ENCODE results near the gene TOPAZ1.
A peak's percentile ranks its signal among the peaks of the same experiment; 100 is the strongest.

Gene TOPAZ1

DNA sequence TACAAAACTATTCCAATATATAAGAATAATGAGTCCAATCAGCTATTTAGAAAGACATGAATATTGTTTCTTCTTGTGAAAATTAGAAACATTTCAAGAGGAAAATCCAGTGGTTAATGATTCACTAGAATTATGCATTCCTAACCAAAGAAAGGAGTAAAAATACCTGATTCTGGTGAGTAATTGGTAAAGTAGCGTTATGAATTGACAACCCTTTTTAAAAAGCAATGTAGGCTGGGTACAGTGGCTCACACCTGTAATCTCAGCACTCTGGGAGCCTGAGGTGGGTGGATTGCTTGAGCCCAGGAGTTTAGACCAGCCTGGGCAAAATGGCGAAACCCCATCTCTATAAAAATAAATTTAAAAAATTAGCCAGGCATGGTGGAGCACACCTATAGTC is 43.3 kb downstream of the TOPAZ1 start:
- Mint-ChIP-seq H3K9me3 (no peaks in the 10 kb centered on the region), H3K27me3 (peaks cover 11% of the 10 kb centered on the region), H3K36me3 (no peaks in the 10 kb centered on the region), H3K4me1 (no peaks in the 10 kb centered on the region), H3K27ac (no peak overlapping the region), H3K4me3 (no peak overlapping the region)

GRCh38 chr3:44289882-44290462 is 48.3 kb downstream of the TOPAZ1 start:
- peaks cover 12% of the 10 kb centered on the region for H3K27me3 Mint-ChIP-seq
- H3K9me3 Mint-ChIP-seq: no peaks in the 10 kb centered on the region
- no peak overlapping the region for H3K4me3 Mint-ChIP-seq
- H3K4me1 Mint-ChIP-seq: no peaks in the 10 kb centered on the region
- H3K27ac Mint-ChIP-seq: no peak overlapping the region
- H3K36me3 Mint-ChIP-seq: no peaks in the 10 kb centered on the region

- Mint-ChIP-seq H3K4me3 (no peak overlapping the region), H3K36me3 (no peaks in the 10 kb centered on the region), H3K9me3 (no peaks in the 10 kb centered on the region), H3K27ac (no peak overlapping the region), H3K27me3 (peaks cover 21% of the 10 kb centered on the region), H3K4me1 (no peaks in the 10 kb centered on the region)
Measured at GRCh38 chr3:44292276-44292675, 50.6 kb downstream of the TOPAZ1 start.

GRCh38 chr3:44292947-44293346 is 51.3 kb downstream of the TOPAZ1 start:
- Mint-ChIP-seq H3K27ac (no peak overlapping the region), H3K27me3 (peaks cover 20% of the 10 kb centered on the region), H3K9me3 (no peaks in the 10 kb centered on the region), H3K4me3 (no peak overlapping the region), H3K4me1 (no peaks in the 10 kb centered on the region), H3K36me3 (no peaks in the 10 kb centered on the region)

GRCh38 chr3:44297255-44297654 is 55.6 kb downstream of the TOPAZ1 start:
- no peaks in the 10 kb centered on the region for H3K4me1 Mint-ChIP-seq
- no peak overlapping the region for H3K4me3 Mint-ChIP-seq
- H3K27ac Mint-ChIP-seq: no peak overlapping the region
- H3K36me3 Mint-ChIP-seq: no peaks in the 10 kb centered on the region
- no peaks in the 10 kb centered on the region for H3K9me3 Mint-ChIP-seq
- peaks cover 13% of the 10 kb centered on the region for H3K27me3 Mint-ChIP-seq

DNA sequence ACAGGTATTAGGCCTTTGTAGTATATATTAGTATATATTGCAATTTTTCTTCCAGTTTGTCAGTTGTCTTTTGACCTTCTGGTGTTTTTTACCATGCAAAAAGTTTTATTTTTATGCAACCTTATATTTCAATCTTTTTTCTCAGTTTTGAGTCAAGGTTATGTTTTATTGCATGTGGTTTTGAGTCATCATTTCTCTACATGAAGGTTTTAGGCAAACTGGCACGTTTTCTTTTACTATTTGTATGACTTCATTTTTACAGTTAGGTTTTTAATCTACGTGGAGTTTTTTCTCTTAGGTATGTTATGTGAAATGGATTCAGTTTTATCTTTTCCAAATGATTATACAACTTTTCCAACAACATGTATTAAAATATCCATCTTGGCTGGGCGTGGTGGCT is 60.1 kb downstream of the TOPAZ1 start:
- no peaks in the 10 kb centered on the region for H3K4me1 Mint-ChIP-seq
- no peaks in the 10 kb centered on the region for H3K9me3 Mint-ChIP-seq
- H3K4me3 Mint-ChIP-seq: no peak overlapping the region
- no peaks in the 10 kb centered on the region for H3K36me3 Mint-ChIP-seq
- peaks cover 7% of the 10 kb centered on the region for H3K27me3 Mint-ChIP-seq
- H3K27ac Mint-ChIP-seq: no peak overlapping the region

DNA sequence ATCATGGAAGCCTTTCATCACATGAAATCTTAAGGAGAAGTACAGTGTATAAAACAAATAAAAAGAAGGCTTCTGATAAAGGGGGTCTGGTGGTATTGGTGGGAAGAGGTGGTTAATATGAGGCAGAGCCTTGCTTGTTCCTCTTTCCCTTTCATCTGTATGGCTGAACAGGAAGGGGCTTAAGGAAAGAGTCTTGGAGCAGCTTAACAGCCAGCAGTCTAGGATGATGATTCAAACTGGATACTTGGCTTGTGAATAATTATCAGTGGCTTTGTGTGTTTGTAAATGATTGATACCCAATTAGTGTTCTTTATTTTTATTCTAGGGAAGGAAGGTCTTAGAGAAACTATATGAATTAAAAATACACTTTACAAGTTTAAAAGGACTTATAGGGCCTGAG is 67.8 kb downstream of the TOPAZ1 start:
- Mint-ChIP-seq H3K27ac (no peak overlapping the region), H3K4me3 (no peak overlapping the region), H3K27me3 (peaks cover 9% of the 10 kb centered on the region), H3K9me3 (no peaks in the 10 kb centered on the region), H3K36me3 (no peaks in the 10 kb centered on the region), H3K4me1 (no peaks in the 10 kb centered on the region)

- Mint-ChIP-seq H3K4me3 (no peak overlapping the region), H3K9me3 (no peaks in the 10 kb centered on the region), H3K4me1 (no peaks in the 10 kb centered on the region), H3K36me3 (no peaks in the 10 kb centered on the region), H3K27me3 (peaks cover 4% of the 10 kb centered on the region), H3K27ac (no peak overlapping the region)
Measured at GRCh38 chr3:44318891-44319311, 77.2 kb downstream of the TOPAZ1 start.

DNA sequence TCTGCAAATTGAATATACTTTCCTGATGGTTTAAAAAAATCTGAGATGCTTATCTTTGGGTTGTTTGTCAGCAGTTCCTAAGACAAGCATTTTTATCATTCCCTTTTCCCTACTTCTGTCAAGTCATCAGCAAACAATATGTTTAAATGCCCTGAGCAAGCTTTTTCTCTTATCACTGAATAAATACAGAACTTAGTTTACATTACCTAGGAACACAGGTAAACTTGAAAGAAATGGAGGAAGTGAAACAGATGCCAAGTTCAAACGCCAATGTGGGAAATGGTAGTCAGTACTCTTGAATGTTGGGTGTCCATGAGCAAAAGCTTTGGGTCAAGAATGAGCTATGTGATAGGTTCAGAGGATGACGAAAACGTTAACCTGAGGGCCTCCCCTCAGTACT is 79.6 kb downstream of the TOPAZ1 start:
- peaks cover 7% of the 10 kb centered on the region for H3K27me3 Mint-ChIP-seq
- no peaks in the 10 kb centered on the region for H3K9me3 Mint-ChIP-seq
- no peak overlapping the region for H3K27ac Mint-ChIP-seq
- no peaks in the 10 kb centered on the region for H3K4me1 Mint-ChIP-seq
- peaks cover 2% of the 10 kb centered on the region for H3K36me3 Mint-ChIP-seq
- no peak overlapping the region for H3K4me3 Mint-ChIP-seq

DNA sequence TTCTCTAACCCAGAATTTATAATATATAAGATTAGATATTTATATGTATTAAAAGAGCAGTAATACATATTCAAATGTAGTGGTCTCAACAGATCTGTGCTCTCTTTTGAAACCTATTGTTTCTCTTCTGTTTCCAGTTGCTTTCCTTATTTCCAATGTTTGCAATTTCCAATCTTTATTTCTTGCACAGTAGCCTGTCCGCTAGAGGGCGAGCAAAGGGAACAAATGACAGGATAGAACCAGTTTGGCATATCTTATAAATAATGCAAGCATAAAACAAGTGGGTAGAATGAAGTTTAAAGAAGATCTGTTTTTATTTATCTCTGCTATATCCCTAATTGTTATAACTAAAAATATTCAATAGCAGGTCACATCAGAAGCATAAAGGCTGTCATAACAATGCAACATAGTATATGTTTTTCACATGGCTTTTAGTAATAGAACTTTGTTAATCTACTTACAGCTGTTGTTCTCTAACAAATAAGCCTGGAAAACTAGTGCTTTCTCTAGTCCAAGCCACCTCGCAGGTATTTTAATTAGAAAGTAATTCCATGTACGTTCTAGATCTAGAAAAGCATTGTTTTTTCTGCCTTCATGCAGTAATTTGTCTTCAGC is 81.8 kb downstream of the TOPAZ1 start:
- no peak overlapping the region for H3K4me3 Mint-ChIP-seq
- no peak overlapping the region for H3K27ac Mint-ChIP-seq
- H3K9me3 Mint-ChIP-seq: no peaks in the 10 kb centered on the region
- H3K36me3 Mint-ChIP-seq: peaks cover 2% of the 10 kb centered on the region
- H3K27me3 Mint-ChIP-seq: peaks cover 7% of the 10 kb centered on the region
- H3K4me1 Mint-ChIP-seq: no peaks in the 10 kb centered on the region

GRCh38 chr3:44324584-44324983 is 82.9 kb downstream of the TOPAZ1 start:
- Mint-ChIP-seq H3K27ac (no peak overlapping the region), H3K4me3 (no peak overlapping the region), H3K4me1 (no peaks in the 10 kb centered on the region), H3K36me3 (peaks cover 2% of the 10 kb centered on the region), H3K27me3 (peaks cover 5% of the 10 kb centered on the region), H3K9me3 (no peaks in the 10 kb centered on the region)

- no peak overlapping the region for H3K4me3 Mint-ChIP-seq
- H3K36me3 Mint-ChIP-seq: peaks cover 2% of the 10 kb centered on the region
- H3K4me1 Mint-ChIP-seq: no peaks in the 10 kb centered on the region
- no peaks in the 10 kb centered on the region for H3K9me3 Mint-ChIP-seq
- H3K27ac Mint-ChIP-seq: no peak overlapping the region
- H3K27me3 Mint-ChIP-seq: peaks cover 6% of the 10 kb centered on the region
Measured at GRCh38 chr3:44326019-44326418, 84.3 kb downstream of the TOPAZ1 start.

- H3K4me1 Mint-ChIP-seq: no peaks in the 10 kb centered on the region
- no peak overlapping the region for H3K27ac Mint-ChIP-seq
- H3K27me3 Mint-ChIP-seq: peaks cover 6% of the 10 kb centered on the region
- no peak overlapping the region for H3K4me3 Mint-ChIP-seq
- H3K9me3 Mint-ChIP-seq: no peaks in the 10 kb centered on the region
- peaks cover 2% of the 10 kb centered on the region for H3K36me3 Mint-ChIP-seq
Measured at GRCh38 chr3:44326515-44326914, 84.8 kb downstream of the TOPAZ1 start.

- no peak overlapping the region for H3K4me3 Mint-ChIP-seq
- H3K27ac Mint-ChIP-seq: no peak overlapping the region
- H3K9me3 Mint-ChIP-seq: no peaks in the 10 kb centered on the region
- no peaks in the 10 kb centered on the region for H3K4me1 Mint-ChIP-seq
- H3K27me3 Mint-ChIP-seq: peaks cover 14% of the 10 kb centered on the region
- peaks cover 2% of the 10 kb centered on the region for H3K36me3 Mint-ChIP-seq
Measured at GRCh38 chr3:44329946-44330345, 88.3 kb downstream of the TOPAZ1 start.

- Mint-ChIP-seq H3K27ac (no peak overlapping the region), H3K27me3 (peaks cover 12% of the 10 kb centered on the region), H3K36me3 (peaks cover 2% of the 10 kb centered on the region), H3K9me3 (no peaks in the 10 kb centered on the region), H3K4me3 (no peak overlapping the region), H3K4me1 (no peaks in the 10 kb centered on the region)
Measured at GRCh38 chr3:44330444-44330843, 88.8 kb downstream of the TOPAZ1 start.

- Mint-ChIP-seq H3K36me3 (no peaks in the 10 kb centered on the region), H3K4me3 (no peak overlapping the region), H3K27me3 (peaks cover 9% of the 10 kb centered on the region), H3K9me3 (no peaks in the 10 kb centered on the region), H3K4me1 (peaks cover 12% of the 10 kb centered on the region), H3K27ac (no peak overlapping the region)
Measured at GRCh38 chr3:44334326-44334725, 92.6 kb downstream of the TOPAZ1 start.

- Mint-ChIP-seq H3K27me3 (peaks cover 7% of the 10 kb centered on the region), H3K4me1 (peaks cover 26% of the 10 kb centered on the region), H3K27ac (peak overlapping the region; percentile 98), H3K36me3 (no peaks in the 10 kb centered on the region), H3K4me3 (peak overlapping the region; percentile 99), H3K9me3 (no peaks in the 10 kb centered on the region)
Measured at GRCh38 chr3:44337248-44337785, 95.6 kb downstream of the TOPAZ1 start.
